ENCODE results near the gene ALK.

The ALK gene

DNA sequence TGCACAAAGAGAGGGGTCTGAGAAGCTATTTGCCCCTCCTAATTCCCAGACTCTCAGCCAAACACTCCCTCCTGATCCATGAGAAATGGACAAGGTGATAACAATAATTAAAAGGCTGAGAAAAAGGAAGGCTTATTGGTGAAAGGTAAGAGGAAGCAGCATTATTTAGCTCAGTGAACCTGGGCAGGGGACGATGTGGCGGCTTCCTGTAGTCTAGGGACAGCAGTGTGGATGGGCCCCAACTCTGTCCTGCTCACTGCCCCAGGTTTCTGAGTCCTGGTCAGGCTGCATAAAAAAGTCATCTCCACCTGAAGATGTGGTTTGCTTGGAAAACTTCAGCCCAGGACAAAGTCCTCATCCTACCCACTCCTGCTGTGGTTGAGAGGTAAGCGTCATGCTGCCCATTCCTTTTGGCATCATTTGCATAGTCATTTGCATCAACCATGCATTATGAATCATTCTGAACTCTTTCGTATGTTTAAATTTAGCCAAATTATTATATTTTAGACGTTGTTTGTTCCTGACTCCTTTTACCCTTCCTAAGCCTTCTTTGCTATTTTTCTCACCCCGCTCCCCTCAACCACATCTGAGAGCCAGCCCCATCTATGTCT, 679.3 kb downstream of the ALK start:
- DNase-seq, result no peak

DNA sequence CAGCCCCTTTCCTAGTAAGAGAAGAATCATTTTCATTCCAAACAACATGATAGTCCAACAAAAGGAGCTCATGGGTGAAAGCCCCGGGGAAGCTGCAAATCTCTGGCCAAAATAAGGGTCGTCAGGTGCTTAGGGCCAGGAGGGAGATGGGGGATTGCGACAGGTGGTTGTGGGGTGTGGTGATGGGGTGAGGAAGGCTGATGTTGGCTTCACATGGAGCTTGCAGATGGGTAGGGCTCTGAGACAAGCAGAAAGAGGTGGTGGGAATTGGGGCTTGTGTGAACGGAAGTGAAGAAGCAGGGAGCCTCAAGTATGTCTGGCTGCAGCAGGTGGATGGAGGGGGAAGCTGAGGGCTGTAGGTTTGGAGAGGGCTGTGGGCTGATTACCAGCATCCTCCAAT, 680.0 kb downstream of the ALK start:
- DNase-seq, result no peak

DNA sequence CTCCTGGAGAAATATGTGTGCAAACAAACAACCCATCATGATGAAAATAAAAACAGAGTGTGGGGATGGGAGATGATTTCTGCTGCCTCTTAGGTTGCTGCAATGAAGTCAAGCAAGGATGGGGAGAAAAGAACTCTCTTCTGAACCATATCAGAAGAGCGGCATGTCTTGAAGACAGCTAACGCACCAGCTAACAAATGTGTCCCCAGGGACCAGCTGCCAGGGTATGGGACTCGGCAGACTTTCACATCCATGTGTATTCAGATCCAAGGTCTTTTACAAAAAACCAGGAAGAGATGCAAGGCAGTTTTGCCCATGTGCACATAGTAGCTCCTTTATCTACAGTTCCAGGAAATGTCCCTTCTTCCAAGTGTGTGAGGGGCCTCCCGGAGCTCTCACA, 680.8 kb downstream of the ALK start:
- DNase-seq, result no peak

DNA sequence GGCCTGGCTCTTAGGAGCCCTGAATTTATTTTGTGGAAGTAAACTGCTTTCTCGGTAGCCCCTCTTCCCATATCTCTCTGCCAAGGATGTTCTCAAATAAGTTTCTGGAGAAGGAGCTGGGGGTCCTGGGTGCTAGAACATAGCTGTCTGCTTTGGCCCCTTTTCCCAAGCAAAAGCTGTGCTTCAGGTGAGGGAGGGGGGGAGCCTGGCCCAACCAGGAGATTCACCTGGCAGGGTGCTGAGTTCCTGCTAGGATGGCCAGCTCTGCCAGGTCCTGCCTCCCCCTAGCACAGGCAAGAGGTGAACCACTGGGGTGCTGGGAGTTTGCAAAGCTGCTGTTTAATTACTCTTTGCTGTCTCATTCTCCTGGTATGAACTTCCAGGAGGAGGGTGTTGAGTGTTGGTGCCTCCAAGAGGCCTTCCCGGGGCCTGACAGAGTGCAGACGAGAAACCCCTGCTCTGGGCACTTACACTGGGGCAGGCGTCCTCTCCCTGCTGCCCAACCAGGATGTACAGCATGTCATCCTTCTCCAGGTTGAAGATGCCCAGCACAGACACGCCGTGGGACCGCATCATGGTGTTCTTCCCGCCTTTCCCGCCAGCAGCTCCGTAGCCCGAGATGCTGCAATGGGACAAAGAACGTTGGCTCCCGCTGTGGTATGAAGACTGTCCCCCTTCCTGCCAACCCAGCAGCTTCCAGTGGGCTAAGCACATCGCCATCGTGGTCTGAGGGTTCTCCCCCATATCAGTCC, 682.0 kb downstream of the ALK start:
- DNase-seq, result no peak

DNA sequence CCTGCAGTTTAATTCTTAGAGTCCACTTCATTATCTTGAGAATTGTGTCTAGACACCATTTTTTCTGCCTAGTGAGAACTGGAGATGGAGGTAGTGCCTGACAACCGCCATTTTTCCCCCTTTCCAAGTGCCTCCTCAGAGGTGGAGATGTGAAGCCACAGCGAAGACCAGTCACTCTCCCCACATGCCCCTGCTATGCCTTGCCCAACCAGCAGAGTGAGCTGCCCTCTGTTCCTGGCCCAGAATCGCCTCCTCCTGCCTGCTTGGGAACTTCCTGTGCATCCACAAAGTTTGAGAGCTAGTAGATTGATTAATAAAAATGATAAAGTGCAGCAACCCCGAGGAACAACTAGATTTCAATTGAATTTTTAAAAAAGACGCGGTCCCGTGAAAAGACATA, 682.9 kb downstream of the ALK start:
- no peak for DNase-seq

DNA sequence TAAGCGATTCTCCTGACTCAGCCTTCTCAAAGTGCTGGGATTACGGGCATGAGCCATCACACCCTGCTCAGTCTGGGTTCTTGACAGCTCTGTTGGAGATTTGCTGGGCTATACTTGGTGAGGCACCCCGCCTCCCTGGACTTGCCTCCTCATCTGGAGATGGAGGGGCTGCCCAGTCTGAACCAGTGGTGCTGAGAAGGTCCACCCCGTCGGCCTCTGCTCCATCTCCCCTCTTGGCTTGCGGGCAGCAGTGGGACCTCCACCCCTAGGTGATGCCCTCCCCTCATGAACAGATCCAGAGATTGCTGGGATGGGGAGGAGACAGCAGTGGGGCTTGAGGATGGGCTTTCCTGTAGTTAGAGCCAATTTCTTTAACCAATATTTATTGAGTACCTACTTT, 685.3 kb downstream of the ALK start:
- DNase-seq, result no peak

DNA sequence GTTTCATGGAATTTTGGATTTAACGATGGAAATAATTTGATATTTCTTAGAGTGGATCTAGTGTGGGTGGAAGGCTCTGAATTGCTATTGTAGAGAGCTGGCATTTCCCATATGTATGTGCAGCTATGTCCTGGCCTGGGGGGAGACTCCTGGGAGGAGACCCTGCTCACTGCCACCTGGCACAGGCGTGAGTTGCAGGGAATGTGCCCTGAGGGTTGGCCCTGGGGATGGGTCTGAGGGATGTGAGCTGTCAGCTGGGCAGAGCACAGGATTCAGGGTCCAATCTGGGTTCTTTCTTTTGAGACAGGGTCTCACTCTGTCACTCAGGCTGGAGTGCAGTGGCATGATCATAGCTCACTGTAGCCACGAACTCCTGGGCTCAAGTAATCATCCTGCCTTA, 686.0 kb downstream of the ALK start:
- DNase-seq, result no peak

DNA sequence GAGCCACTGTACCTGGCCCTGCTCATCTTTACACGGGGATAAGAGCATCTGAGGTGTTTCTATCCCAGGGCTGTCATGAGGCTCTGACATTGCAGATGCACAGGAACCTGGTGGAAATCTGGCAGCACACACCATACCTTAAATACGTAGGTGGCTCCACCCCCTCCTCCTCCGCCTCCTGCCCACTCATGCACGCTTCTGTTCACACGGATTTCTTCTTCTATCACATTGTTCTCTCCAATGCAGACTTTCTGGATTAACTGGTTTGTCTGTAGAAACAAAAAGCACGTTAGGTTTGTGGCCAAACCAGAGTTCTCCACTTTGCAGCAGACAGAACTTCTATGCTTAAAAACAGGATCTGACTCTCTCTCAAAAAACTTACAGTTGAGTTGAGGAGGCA, 688.0 kb downstream of the ALK start:
- no peak for DNase-seq

DNA sequence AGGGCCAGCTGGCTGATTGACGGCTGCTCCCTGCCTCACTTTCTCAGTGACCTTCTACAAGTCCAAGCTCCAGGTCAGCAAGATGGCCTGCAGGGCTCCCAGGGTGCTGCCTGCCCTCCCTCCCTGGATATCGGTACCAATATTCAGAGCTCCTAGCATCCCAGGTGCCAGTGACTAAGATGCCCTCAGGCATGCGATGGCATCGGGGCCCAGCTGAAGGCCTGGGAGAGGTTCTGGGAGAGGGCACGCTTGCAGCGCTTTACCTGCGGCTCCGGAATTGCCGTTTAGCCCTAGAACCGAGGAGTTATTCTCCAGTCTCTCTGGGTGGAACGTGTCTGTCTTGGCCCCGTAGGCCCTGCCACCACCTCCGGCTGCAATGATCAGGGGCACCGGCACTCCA, 689.3 kb downstream of the ALK start:
- DNase-seq, result no peak

DNA sequence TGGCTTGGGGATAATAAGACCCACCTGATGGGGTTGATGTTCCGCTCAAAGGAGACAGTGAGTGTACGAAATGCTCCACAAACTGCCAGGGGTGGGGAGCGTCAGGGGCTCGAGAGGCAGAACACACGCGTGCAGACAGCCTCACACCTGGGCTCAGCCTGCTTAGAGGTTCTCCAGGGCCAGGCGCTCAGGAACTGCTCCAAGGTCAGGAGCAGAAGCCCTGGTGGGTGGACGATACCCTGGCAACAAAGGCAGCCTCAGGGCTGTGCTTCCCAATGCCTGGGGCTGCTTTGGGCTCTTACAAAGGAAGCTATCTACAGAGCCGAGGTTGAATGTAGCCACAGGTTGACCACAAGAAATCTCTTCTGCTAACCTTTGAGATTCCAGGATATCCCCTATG, 691.7 kb downstream of the ALK start:
- no peak for DNase-seq

DNA sequence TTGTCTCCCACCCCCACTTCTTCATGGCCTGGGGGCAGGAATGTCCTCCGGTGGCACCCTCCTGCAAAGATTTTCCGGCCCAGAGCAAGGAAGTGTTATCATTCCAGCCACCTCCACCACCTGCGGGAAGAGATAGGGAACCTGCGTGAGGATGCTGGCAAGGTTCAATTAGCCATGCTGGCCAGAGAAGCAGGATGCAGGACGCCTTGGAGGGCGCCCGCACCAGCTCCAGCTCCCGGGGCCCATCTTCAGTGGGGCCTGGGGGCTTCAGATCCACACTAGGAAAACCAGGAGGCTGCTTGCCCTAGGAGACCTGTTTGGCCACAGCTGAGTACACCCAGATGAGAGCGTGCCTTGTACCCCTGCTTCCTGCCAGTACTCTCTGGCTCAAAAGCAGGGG, 692.4 kb downstream of the ALK start:
- DNase-seq, result no peak

DNA sequence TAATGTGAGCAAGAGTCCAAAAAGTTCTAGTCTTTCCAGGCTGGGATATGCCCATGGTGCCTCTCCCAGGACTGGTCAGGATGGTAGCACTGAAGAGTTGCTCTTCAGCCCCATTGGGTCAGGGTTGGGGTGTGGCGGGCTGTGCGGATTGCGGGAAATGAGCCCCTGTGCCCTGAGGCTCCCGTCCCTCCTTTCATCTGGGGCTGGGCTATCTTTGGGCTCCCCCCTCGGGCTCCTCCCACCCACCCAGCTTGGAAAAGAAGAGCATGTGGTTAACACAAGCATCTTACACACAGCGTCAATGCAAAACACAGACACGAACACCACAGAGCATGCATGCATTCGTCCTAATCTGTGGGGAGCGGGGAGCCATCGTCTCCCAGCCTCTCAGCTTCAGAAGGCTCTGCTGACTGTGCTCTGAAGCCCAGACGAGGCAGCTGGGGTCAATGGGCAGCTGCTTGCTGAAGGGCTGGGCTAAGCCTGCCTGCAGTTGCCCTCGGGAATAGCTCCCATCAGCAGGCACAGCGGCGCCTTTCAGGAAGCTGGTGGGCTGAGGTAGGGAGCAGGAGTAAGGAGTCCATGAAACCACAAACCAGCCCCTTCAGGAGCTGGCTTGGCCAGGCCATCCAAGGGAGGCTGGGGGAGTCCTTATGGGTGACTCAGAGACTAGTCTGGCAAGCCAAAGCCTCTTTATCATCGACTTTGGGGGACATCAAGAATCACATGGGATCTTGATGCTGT, 693.3 kb downstream of the ALK start:
- DNase-seq, result no peak

DNA sequence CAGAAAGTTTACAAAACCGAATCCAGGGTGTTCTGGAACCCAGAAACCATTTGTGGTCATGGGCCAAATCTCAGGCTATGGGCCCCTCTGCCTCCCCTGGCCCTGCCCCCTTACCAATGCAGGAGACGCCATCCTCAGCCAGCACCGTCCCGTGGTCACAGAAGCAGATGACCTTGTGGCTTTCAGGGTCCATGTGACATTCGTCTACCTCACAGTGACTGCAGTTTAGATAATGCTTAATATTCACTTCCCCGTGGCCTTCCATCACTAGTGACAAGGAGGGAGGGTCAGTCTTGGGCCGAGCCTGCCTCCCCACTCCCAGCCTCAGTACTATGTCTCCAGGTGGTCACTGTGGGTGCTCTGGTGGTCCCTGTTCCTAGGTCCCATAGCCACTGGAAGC, 694.6 kb downstream of the ALK start:
- no peak for DNase-seq

DNA sequence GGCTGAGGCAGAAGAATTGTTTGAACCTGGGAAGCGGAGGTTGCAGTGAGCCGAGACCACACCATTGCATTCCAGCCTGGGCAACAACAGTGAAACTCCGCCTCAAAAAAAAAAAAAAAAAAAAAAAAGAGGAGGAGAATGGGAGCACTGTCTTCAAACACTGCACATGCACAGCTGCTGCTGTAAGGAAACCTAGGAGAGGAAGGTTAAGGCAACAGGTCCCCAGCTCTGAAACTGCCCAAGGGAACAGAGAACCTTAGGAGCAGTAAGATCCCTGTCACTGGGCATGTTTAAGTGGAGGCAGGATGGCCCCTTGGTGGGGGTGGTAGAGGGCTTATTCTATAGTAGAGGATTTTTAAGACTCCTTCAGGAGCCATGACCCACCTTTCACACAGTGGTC, 695.0 kb downstream of the ALK start:
- no peak for DNase-seq

DNA sequence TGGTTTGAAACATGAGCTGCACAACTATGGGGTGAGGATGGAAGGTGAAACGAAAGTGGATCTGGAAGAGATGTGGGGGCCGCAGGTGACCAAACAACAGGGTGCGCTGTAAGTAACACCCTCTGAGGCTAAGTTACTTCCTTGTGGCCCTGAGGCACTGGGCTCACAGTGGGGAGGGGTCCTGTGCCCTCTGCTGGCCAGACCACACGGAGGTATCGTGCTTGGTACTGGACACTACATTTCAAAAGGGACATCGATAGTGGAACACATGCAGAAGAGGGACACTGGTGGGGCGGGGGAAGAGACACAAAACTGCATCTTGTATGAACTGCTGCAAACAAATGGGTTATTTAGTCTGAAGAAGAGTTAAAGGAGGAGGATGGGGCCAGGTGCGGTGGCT, 695.6 kb downstream of the ALK start:
- DNase-seq, result no peak

DNA sequence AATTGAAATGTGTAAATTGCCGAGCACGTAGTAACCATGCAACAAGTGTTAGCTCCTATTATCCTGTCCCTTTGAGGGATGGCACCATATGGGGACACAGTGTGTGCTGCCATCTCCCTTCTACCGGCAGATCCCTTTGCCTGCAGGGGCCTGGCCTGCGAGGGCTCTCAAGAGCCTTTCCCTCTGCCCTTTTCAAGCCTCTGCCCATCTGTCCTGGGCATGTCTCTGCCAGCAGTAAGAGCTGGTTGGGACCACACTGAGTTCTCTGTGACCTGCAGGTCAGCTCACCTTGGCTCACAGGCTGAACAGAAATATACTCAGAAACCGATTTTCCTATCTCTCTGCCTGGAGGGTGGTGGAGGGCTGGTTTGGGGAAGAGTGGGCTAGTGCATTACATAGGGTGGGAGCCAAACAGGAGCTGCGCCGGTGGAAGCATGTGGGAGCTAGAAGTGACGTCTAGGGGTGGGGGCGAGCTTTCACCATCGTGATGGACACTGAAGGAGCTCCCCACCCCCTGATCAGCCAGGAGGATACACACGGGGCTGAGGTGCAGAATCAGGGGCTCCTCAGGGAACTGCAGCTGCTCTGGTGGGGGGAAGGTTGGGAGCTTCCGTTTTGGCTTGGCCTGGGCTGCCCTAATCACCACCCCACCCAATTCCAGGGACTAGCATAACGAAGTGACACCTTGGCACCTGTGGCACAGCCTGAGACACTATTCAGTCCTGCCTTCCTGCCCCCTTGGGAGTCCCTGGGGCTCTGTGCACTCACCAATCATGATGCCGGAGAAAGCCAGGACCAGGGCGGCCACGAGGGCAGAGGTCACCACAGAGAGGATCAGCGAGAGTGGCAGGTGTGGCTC, 696.5 kb downstream of the ALK start:
- no peak for DNase-seq

DNA sequence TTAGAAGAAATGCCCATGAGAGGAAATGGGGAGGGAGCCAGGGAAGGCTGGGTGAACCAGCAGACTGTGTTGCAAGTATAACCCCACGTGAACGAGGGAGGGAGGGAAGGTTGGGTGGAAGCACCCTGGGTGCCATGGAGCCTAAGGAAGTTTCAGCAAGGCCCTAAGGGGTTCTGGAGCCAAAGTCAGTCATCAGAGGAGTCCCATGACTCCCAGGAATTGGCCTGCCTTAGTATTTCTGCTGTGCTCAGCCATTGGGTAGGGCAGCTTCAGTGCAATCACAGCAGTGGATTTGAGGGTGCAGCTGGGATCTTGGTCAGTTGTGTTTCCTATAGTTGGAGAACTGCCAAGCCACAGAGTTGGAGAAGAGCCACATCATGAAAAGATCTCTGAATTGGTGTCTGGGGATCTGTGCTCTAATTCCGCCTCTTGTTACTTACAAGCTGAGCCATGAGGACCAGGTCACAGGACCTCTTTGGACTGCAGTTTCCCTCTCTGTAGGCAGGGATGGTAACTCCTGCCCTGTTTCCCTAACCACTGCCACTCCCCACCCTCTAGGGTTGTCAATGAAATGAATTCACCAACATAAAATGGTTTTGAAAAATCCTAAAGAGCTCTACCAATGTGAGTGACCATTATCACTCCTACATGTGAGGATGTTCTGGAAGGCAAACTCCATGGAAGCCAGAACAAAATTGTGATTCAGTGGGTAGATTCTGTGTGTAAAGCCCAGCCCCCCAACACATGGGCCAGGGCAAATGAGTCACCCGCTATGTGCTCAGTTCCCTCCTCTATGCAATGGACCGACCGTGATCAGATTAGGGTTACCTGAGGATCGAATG, 697.3 kb downstream of the ALK start:
- no peak for DNase-seq

DNA sequence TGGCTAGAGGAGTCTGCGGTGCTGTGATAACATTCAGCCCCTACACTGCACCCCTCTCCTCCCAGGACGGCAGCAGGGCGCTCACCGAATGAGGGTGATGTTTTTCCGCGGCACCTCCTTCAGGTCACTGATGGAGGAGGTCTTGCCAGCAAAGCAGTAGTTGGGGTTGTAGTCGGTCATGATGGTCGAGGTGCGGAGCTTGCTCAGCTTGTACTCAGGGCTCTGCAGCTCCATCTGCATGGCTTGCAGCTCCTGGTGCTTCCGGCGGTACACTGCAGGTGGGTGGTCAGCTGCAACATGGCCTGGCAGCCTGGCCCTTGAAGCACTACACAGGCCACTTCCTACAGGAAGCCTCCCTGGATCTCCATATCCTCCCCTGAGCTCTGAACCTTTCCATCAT, 698.1 kb downstream of the ALK start:
- DNase-seq, result no peak

DNA sequence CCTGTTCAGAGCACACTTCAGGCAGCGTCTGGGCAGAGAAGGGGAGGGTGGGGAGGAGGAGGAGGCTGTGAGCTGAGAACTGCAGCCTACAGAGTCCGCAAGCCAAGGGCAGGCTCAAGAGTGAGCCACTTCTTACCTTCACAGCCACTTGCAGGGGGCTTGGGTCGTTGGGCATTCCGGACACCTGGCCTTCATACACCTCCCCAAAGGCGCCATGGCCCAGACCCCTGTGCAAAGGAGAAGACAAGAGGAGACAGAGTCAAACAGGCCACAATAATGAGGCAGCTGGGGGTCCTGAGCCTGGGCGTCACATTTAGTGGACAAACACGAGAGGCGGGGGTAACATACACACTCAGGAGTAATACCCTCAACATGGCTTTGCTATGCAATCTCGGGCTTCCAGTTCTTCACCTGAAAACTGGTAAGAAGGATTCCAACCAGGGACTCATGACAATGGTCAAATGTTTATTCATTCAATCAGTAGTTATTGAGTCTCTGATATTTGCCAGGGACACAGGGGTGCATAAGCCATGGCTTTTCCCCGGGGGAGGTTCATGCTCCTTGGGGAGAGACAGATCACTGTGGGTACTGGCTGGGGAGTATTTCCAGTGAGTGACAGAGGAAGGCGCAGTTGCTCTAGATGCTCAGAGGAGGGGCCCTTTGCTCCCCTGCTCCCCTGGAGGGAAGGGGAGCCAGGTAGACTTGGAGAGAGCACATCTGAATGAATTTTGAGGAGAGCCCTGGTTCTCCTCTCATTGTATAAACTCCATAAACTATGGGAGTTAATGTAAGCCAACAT, 698.8 kb downstream of the ALK start:
- no peak for DNase-seq

DNA sequence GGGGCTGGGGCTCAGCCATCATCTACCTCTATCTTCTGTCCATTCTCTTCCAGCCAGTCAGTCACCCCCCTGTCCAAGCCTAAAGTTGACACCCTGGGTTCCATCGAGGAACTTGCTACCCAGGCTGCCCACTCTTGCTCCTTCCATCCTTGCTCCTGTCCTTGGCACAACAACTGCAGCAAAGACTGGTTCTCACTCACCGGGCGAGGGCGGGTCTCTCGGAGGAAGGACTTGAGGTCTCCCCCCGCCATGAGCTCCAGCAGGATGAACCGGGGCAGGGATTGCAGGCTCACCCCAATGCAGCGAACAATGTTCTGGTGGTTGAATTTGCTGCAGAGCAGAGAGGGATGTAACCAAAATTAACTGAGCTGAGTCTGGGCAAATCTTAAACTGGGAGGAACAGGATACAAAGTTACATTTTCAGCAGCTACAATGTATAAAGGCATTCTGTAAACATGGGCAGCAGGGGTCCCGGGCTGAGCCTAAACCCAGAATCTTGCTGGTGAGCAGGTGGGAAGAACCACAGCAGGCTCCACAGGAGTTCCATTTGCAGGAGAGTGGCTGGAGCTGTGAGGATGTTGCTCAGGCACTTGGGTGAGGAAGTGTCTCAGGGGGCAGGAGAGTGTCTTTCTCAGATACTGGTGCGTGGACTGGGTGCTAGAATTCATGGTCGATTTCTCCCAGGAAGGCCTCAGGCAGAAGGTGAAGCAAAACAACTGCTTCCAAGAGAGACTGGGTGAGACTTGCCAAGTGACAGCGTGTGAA, 700.7 kb downstream of the ALK start:
- no peak for DNase-seq

Data from right kidney (tissue), 1 donor.